Natural killer cell treated with Interleukin-12 subunit alpha and Interleukin-12 subunit beta and Interleukin-15 and Interleukin-18, amount 100 ng/mL, for 72 hours (primary cell): ENCODE results near the gene INTS7. TPM values are rescaled to one million over a fixed set of nuclear protein-coding genes. Genes with fewer than 3 reads are reported as not detected.
A peak's percentile ranks its signal among the peaks of the same experiment; 100 is the strongest.
"Not testable (repeated sequence)": the region's sequence is repeated elsewhere in the genome, so short reads cannot be mapped to it uniquely, and the experiment has no call there.

Source experiments
- ATAC-seq, 2 donors: fragments of 150-1000 bp; cut with Tn5 transposase in 1 of 2; sonication (Bioruptor Pico), chemical (Tn5 transposase) in 1 of 2; 2 replicates each; pipeline ENCODE4 v1.10.0; 2021
- DNase-seq: peaks from one replicate; pipeline ENCODE4 v3.0.0; 2022; ENCODE audit warnings: low spot score
- H3K27ac Mint-ChIP-seq, 2 donors: 1 replicate in 1 of 2; 2 replicates in 1 of 2; pipeline ENCODE4 v1.8.0; 2022; ENCODE audit warnings: mixed read lengths in 2 of 2, mild to moderate bottlenecking in 1 of 2, moderate library complexity in 1 of 2
- H3K27me3 Mint-ChIP-seq, 2 donors: 1 replicate in 1 of 2; 2 replicates in 1 of 2; pipeline ENCODE4 v1.8.0; 2022; ENCODE audit warnings: mixed read lengths in 2 of 2
- H3K36me3 Mint-ChIP-seq: one replicate; pipeline ENCODE4 v1.8.0; 2022; ENCODE audit warnings: mixed read lengths
- H3K4me1 Mint-ChIP-seq, 2 donors: 1 replicate in 1 of 2; 2 replicates in 1 of 2; pipeline ENCODE4 v1.8.0; 2022; ENCODE audit warnings: low read depth in 2 of 2, mixed read lengths in 2 of 2, mild to moderate bottlenecking in 1 of 2
- H3K4me3 Mint-ChIP-seq: one replicate; pipeline ENCODE4 v1.8.0; 2022; ENCODE audit warnings: mixed read lengths
- H3K9me3 Mint-ChIP-seq: 2 replicates; pipeline ENCODE4 v1.8.0; 2022; ENCODE audit warnings: mixed read lengths
- total RNA-seq, 2 donors: library from RNA; stranded (reverse); gene quantifications; one replicate each; pipeline ENCODE4 v1.2.3, GENCODE V29; 2022

Gene INTS7
- total RNA-seq, 2 donors from 2014 or later: 32.9 to 41.8 TPM

GRCh38 chr1:211948377-211948776, 87.0 kb downstream of the INTS7 start:
- H3K36me3 Mint-ChIP-seq: peaks cover 11% of the 10 kb centered on the region
- DNase-seq (no peak), ATAC-seq (no peak)
- no peak overlapping the region for H3K27ac Mint-ChIP-seq
- H3K4me3 Mint-ChIP-seq: no peak overlapping the region
- H3K27me3 Mint-ChIP-seq: no peaks in the 10 kb centered on the region
- no peaks in the 10 kb centered on the region for H3K9me3 Mint-ChIP-seq
- peaks cover 7% of the 10 kb centered on the region in 2 donors for H3K4me1 Mint-ChIP-seq

DNA sequence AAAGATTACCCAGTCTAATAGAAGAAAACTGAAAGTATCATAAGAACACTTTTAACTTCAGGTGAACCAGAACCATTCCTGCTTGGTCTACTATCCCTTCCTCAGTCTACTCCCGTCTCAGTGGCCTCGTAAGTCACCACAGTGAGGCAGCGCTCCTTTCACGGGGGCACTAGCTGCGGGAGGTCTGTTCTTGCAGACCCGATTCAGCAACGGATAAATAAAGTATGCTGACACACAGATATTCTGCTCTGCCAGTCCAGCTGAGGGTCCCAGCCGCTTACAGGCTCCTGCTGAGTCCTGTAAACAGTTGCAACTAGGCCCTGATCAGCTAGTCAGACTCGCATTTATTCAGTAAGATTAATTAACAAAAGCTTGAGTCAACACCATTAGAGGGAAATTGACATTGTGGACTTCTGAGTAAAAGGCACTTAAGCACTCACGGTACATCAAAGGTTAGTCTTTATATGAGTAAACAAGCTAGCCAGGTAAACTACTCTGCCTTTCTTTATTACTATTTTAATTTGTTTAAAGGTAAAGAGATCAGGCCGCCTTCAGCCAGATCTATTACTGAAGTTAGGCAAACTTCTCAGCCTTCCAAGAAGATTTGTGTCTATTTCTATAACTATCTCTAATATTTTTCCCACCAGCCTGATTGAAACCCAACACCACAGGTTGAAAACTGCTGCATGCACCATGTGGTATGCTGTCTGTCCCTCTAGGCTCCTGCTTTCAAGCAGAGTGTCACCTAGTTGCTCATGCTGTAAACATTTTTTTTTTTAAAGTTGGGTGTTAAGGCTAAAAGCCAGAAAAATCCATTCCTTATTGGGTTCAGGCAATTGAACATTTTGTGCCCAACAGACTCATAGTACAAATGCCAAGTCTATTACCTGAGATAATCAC, 87.7 kb downstream of the INTS7 start:
- Mint-ChIP-seq H3K9me3 (no peaks in the 10 kb centered on the region), H3K27ac (no peak overlapping the region), H3K36me3 (peaks cover 11% of the 10 kb centered on the region), H3K27me3 (no peaks in the 10 kb centered on the region), H3K4me3 (no peak overlapping the region), H3K4me1 (peaks cover 7% of the 10 kb centered on the region in 2 donors)
- DNase-seq (no peak), ATAC-seq (no peak)

GRCh38 chr1:211944733-211945500, 90.4 kb downstream of the INTS7 start:
- peaks cover 7% of the 10 kb centered on the region for H3K36me3 Mint-ChIP-seq
- no peaks in the 10 kb centered on the region for H3K9me3 Mint-ChIP-seq
- H3K27me3 Mint-ChIP-seq: no peaks in the 10 kb centered on the region
- H3K27ac Mint-ChIP-seq: peak overlapping the region in 1 of 2 donors; percentile 22
- no peak for DNase-seq
- ATAC-seq: no peak
- no peak overlapping the region for H3K4me3 Mint-ChIP-seq
- H3K4me1 Mint-ChIP-seq: peaks cover 2 to 9% of the 10 kb centered on the region in 2 donors

- H3K9me3 Mint-ChIP-seq: no peaks in the 10 kb centered on the region
- H3K27me3 Mint-ChIP-seq: no peaks in the 10 kb centered on the region
- H3K4me3 Mint-ChIP-seq: no peak overlapping the region
- ATAC-seq (no peak), DNase-seq (no peak)
- H3K4me1 Mint-ChIP-seq: peaks cover 16 to 25% of the 10 kb centered on the region in 2 donors
- peaks cover 7% of the 10 kb centered on the region for H3K36me3 Mint-ChIP-seq
- H3K27ac Mint-ChIP-seq: no peak overlapping the region
These were observed 92.8 kb downstream of the INTS7 start for GRCh38 chr1:211942583-211942982.

DNA sequence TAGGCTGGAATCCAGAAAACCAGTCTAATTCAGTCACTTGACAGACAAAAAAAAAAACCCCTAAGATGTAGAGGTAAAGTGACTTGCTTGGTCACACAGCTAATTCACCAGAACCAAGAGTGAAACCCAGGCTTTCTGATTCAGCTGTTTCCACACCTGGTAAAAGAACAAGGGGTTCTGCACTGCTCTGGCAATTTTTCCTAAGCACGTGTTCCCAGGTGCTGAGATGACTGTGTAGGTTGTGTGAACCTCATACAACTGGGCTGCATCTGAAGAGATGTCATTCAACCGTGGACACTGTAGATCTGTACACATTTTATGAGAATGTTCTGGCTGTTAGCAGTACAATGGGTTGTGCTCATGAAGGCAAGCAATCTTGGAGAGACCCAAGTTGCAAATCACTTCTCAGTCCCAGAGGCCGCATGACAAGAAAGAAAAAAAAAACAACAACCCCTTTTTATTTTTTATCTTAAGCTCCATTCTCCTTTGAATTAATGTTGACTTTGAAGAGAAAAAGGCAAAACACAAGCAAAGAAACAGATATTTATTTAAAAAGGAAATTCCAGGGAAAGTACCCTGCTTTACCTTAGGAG, 95.4 kb downstream of the INTS7 start:
- no peaks in the 10 kb centered on the region for H3K9me3 Mint-ChIP-seq
- no peaks in the 10 kb centered on the region for H3K27me3 Mint-ChIP-seq
- H3K27ac Mint-ChIP-seq: no peak overlapping the region
- peaks cover 32 to 43% of the 10 kb centered on the region in 2 donors for H3K4me1 Mint-ChIP-seq
- no peak for DNase-seq
- H3K4me3 Mint-ChIP-seq: no peak overlapping the region
- no peak for ATAC-seq
- peaks cover 7% of the 10 kb centered on the region for H3K36me3 Mint-ChIP-seq

GRCh38 chr1:211938561-211938997, 96.8 kb downstream of the INTS7 start:
- H3K27me3 Mint-ChIP-seq: no peaks in the 10 kb centered on the region
- H3K27ac Mint-ChIP-seq: peak overlapping the region; percentile 21 to 61
- ATAC-seq (no peak), DNase-seq (no peak)
- H3K9me3 Mint-ChIP-seq: no peaks in the 10 kb centered on the region
- no peaks in the 10 kb centered on the region for H3K36me3 Mint-ChIP-seq
- H3K4me1 Mint-ChIP-seq: peaks cover 43 to 52% of the 10 kb centered on the region in 2 donors
- peak overlapping the region; percentile 67 for H3K4me3 Mint-ChIP-seq

DNA sequence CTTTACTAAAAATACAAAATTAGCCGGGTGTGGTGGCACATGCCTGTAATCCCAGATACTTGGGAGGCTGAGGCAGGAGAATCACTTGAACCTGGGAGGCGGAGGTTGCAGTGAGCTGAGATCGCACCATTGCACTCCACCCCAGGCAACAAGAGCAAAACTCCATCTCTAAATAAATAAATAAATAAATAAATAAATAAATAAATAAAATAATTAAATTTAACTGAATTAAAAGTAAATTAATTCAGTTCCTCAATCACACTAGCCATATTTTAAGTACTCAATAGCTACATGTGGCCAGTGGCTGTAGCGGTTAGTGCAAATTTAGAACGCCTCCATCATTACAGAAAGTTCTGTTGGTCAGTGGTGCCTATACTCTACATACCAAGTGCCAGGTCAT, 97.9 kb downstream of the INTS7 start:
- not testable (repeated sequence) for DNase-seq, H3K27me3 Mint-ChIP-seq, H3K36me3 Mint-ChIP-seq, H3K4me3 Mint-ChIP-seq, H3K9me3 Mint-ChIP-seq, ATAC-seq
- H3K4me1 Mint-ChIP-seq: peaks cover 53 to 61% of the 10 kb centered on the region in 2 donors
- peak overlapping the region in 1 of 2 donors; percentile 61 for H3K27ac Mint-ChIP-seq

DNA sequence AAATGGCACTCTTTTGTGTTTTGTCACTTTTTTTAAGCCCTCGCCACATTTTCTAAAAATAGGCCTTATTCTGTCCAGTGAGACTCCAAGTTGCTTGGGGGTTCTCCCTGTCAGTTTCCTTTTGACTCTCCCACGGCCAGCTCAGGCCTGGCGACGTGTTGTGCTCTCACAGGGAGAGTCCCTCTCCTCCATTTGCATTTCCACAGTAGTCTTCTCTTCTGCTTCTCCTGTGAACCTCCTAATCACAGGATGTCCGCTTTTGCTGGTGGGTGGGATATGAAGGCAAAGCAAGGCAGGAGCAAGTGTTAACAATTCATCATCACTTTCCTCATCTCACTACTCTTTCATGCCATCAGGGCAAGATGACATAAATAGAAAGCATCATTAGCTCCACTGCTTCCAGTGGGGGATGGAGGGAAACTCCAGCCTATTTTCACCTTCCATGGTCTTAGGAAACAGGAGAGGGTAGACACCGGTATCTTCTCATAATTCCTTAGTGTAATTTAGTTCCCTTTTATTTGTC, 99.8 kb downstream of the INTS7 start:
- Mint-ChIP-seq H3K27me3 (peaks cover 0 to 11% of the 10 kb centered on the region in 2 donors), H3K4me3 (peak overlapping the region; percentile 62), H3K36me3 (no peaks in the 10 kb centered on the region), H3K9me3 (no peaks in the 10 kb centered on the region), H3K27ac (peak overlapping the region; percentile 54 to 55), H3K4me1 (peaks cover 61 to 64% of the 10 kb centered on the region in 2 donors)
- peak; percentile 93 for DNase-seq
- ATAC-seq: peak; percentile 98

- no peak for DNase-seq
- no peak for ATAC-seq
- Mint-ChIP-seq H3K27me3 (peaks cover 0 to 14% of the 10 kb centered on the region in 2 donors), H3K9me3 (no peaks in the 10 kb centered on the region), H3K27ac (peak overlapping the region in 1 of 2 donors; percentile 59), H3K4me3 (no peak overlapping the region), H3K4me1 (peaks cover 59 to 65% of the 10 kb centered on the region in 2 donors), H3K36me3 (no peaks in the 10 kb centered on the region)
These were observed 101.2 kb downstream of the INTS7 start for GRCh38 chr1:211933946-211934714.

DNA sequence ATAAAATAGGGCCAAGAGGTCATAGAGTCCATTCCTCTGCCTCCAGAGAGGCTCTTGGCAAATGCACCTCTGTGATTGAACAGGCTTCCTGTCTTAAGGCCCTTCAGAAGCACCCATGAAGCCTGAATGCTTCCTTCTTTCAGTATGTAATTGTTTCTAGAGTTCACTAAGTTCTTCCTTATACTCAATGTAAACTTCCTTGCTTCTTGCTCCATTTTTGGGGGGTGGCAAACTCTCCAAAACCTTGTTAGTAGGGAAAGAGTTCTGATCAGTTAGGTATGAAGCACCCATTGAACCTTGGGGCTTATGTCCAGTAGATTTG, 102.5 kb downstream of the INTS7 start:
- no peak overlapping the region for H3K4me3 Mint-ChIP-seq
- no peaks in the 10 kb centered on the region for H3K9me3 Mint-ChIP-seq
- no peaks in the 10 kb centered on the region for H3K36me3 Mint-ChIP-seq
- no peak for ATAC-seq
- peak overlapping the region in 1 of 2 donors; percentile 75 for H3K27ac Mint-ChIP-seq
- no peak for DNase-seq
- H3K4me1 Mint-ChIP-seq: peaks cover 49 to 59% of the 10 kb centered on the region in 2 donors
- H3K27me3 Mint-ChIP-seq: peaks cover 0 to 14% of the 10 kb centered on the region in 2 donors

DNA sequence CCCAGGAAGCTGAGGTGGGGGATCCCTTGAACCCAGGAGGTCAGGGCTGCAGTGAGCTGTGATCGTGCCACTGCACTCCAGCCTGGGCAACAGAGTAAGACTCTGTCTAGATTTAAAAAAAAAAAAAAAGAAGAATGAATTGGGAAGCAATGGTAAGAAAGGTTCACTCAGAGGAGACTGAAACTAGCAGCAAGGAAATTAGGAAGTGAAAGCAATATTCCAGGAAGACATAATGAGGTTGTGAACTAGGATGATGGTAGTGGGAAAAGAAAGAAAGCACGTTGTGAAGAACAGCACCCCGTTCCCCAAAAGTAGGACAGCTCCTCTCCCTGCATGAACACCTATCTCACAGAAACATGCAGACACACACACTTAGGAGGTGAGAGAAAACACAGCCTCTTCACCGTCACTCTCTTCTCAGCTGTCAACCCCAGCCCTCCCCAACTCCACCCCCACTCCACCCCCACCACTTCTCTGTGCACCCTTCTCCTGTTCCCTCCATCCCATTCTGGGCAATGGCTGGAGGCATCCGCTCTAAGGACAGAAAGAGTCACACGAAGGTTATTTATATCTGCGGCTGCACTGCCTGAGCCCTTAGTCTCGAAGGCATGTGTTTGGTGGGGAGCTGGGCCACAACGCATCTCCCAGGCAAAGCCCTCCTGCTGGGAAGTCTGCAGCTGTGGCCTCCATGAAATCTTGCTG, 103.0 kb downstream of the INTS7 start:
- DNase-seq: no peak
- H3K4me3 Mint-ChIP-seq: no peak overlapping the region
- peaks cover 0 to 14% of the 10 kb centered on the region in 2 donors for H3K27me3 Mint-ChIP-seq
- no peaks in the 10 kb centered on the region for H3K36me3 Mint-ChIP-seq
- H3K9me3 Mint-ChIP-seq: no peaks in the 10 kb centered on the region
- ATAC-seq: no peak
- H3K27ac Mint-ChIP-seq: peak overlapping the region in 1 of 2 donors; percentile 75
- H3K4me1 Mint-ChIP-seq: peaks cover 47 to 56% of the 10 kb centered on the region in 2 donors

DNA sequence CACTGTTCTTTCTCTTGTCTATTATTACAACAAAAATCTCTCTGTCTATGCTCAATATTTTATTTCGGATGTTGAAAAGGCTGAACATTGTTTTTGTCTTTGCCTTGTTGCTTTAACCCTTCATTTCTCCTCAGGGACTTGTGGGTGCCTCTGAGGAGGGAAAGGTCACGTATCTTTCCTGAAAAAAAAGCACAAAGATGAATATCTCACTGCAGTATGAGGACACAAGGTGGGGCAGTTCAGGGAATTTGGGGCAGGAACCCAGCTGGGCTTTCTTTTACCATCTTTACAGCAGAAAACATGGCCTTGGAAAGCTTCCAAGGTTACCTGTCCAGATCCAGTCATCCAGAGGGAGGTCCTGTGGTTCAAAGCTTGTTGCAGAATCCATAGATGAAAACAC, 105.7 kb downstream of the INTS7 start:
- ATAC-seq: no peak
- peak overlapping the region; percentile 15 for H3K4me3 Mint-ChIP-seq
- H3K4me1 Mint-ChIP-seq: peaks cover 25 to 37% of the 10 kb centered on the region in 2 donors
- no peaks in the 10 kb centered on the region for H3K9me3 Mint-ChIP-seq
- DNase-seq: no peak
- H3K27ac Mint-ChIP-seq: peak overlapping the region; percentile 79 to 82
- H3K36me3 Mint-ChIP-seq: no peaks in the 10 kb centered on the region
- peaks cover 0 to 14% of the 10 kb centered on the region in 2 donors for H3K27me3 Mint-ChIP-seq
